Epithelial cell of umbilical artery (primary cell): ENCODE measurements around the gene SCAF11. TPM values are rescaled to one million over a fixed set of nuclear protein-coding genes. Genes with fewer than 3 reads are reported as not detected.

Source experiments
- total RNA-seq: library from RNA; depleted of rRNA; stranded (reverse); fragments of >200 nt; gene quantifications from 2 replicates; pipeline ENCODE4 v1.2.3, GENCODE V29; 2014

Gene SCAF11, protein sequence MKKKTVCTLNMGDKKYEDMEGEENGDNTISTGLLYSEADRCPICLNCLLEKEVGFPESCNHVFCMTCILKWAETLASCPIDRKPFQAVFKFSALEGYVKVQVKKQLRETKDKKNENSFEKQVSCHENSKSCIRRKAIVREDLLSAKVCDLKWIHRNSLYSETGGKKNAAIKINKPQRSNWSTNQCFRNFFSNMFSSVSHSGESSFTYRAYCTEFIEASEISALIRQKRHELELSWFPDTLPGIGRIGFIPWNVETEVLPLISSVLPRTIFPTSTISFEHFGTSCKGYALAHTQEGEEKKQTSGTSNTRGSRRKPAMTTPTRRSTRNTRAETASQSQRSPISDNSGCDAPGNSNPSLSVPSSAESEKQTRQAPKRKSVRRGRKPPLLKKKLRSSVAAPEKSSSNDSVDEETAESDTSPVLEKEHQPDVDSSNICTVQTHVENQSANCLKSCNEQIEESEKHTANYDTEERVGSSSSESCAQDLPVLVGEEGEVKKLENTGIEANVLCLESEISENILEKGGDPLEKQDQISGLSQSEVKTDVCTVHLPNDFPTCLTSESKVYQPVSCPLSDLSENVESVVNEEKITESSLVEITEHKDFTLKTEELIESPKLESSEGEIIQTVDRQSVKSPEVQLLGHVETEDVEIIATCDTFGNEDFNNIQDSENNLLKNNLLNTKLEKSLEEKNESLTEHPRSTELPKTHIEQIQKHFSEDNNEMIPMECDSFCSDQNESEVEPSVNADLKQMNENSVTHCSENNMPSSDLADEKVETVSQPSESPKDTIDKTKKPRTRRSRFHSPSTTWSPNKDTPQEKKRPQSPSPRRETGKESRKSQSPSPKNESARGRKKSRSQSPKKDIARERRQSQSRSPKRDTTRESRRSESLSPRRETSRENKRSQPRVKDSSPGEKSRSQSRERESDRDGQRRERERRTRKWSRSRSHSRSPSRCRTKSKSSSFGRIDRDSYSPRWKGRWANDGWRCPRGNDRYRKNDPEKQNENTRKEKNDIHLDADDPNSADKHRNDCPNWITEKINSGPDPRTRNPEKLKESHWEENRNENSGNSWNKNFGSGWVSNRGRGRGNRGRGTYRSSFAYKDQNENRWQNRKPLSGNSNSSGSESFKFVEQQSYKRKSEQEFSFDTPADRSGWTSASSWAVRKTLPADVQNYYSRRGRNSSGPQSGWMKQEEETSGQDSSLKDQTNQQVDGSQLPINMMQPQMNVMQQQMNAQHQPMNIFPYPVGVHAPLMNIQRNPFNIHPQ (N-terminal part only)
- total RNA-seq: 35.7 and 55.0 TPM in 2 replicates

DNA sequence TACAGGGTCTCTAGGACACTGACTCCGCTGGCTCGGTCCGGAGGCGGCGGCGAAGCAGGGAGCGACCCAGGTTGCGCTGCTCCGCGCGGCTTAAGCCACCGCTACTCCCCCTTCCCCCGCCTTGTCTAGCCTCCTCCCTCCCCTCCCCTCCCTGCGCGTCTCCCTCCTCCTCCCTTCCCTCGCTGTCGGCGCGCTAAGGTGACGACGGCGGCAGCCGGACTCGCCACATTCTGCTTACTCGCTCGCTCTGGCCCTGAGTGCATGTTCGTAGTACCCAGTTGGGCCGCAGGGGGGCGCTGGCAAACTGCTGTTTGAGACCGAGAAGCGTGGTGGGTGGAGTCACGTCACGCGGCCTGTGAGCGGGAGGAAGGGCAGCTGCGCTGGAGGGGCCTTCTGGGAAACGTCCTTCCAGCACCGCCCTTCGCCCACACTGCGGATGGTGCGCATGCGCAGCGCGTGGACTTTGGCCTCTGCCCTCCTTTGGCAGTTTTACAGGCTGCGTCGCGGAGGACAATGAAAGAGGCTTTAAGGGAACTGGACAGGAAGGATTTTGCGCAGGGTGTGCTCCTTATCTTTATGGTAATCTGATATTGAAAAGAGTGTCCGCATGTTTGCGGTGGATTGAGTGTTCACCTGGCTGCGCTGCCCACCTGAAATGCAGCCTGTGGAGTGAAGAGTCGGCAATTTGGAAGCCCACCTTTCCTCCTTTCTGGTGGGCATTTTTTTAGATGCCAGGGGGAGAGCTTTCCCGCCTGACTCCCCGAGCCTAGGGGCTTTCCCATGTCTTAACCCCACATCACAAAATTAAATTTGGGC is at the start of gene SCAF11:
Gene SCAF11, minus strand, starts transcription at position 107 of the 816 bp plus-strand sequence. CDS start 26,407 bp downstream, outside the sequence.

